ENCODE results near the gene HBM. TPM values are rescaled to one million over a fixed set of nuclear protein-coding genes. Genes with fewer than 3 reads are reported as not detected.
"Not testable (repeated sequence)": the region's sequence is repeated elsewhere in the genome, so short reads cannot be mapped to it uniquely, and the experiment has no call there.

The HBM gene
- total RNA-seq, 1 donor from 2014 or later = not detected

GRCh38 chr16:154217-155030 lies 11.4 kb upstream of the HBM start:
- no peak for TF ChIP-seq CTCF (IDR thresholded peaks at IDR 0.05)
- H3K27ac Mint-ChIP-seq (ENCODE audit: unreplicated experiment) = no peak overlapping the region
- DNase-seq (ENCODE audit: extremely low spot score, unreplicated experiment) = no peak
- peak overlapping the region; percentile 66 for H3K4me3 Mint-ChIP-seq (ENCODE audit: unreplicated experiment)
- no peaks in the 10 kb centered on the region for H3K9me3 Mint-ChIP-seq (ENCODE audit: unreplicated experiment)
- H3K27me3 Mint-ChIP-seq (ENCODE audit: unreplicated experiment) = peaks cover 25% of the 10 kb centered on the region
- no peaks in the 10 kb centered on the region for H3K36me3 Mint-ChIP-seq (ENCODE audit: unreplicated experiment)
- peaks cover 9% of the 10 kb centered on the region for H3K4me1 Mint-ChIP-seq (ENCODE audit: unreplicated experiment)

- Mint-ChIP-seq H3K36me3 (ENCODE audit: unreplicated experiment) (no peaks in the 10 kb centered on the region), H3K27me3 (ENCODE audit: unreplicated experiment) (peaks cover 27% of the 10 kb centered on the region), H3K27ac (ENCODE audit: unreplicated experiment) (no peak overlapping the region), H3K4me1 (ENCODE audit: unreplicated experiment) (peaks cover 5% of the 10 kb centered on the region), H3K9me3 (ENCODE audit: unreplicated experiment) (no peaks in the 10 kb centered on the region), H3K4me3 (ENCODE audit: unreplicated experiment) (peak overlapping the region; percentile 66)
- DNase-seq (ENCODE audit: extremely low spot score, unreplicated experiment) = no peak
- TF ChIP-seq CTCF (IDR thresholded peaks at IDR 0.05) = no peak
Measured at GRCh38 chr16:155031-155398, 10.8 kb upstream of the HBM start.

GRCh38 chr16:159136-159849 lies 6.5 kb upstream of the HBM start:
- H3K4me1 Mint-ChIP-seq (ENCODE audit: unreplicated experiment) = peaks cover 5% of the 10 kb centered on the region
- no peaks in the 10 kb centered on the region for H3K9me3 Mint-ChIP-seq (ENCODE audit: unreplicated experiment)
- TF ChIP-seq CTCF (IDR thresholded peaks at IDR 0.05) = no peak
- peaks cover 28% of the 10 kb centered on the region for H3K27me3 Mint-ChIP-seq (ENCODE audit: unreplicated experiment)
- no peaks in the 10 kb centered on the region for H3K36me3 Mint-ChIP-seq (ENCODE audit: unreplicated experiment)
- H3K27ac Mint-ChIP-seq (ENCODE audit: unreplicated experiment) = no peak overlapping the region
- no peak overlapping the region for H3K4me3 Mint-ChIP-seq (ENCODE audit: unreplicated experiment)
- DNase-seq (ENCODE audit: extremely low spot score, unreplicated experiment) = no peak

- DNase-seq (ENCODE audit: extremely low spot score, unreplicated experiment); H3K4me1 Mint-ChIP-seq (ENCODE audit: unreplicated experiment); H3K36me3 Mint-ChIP-seq (ENCODE audit: unreplicated experiment); H3K4me3 Mint-ChIP-seq (ENCODE audit: unreplicated experiment); H3K27ac Mint-ChIP-seq (ENCODE audit: unreplicated experiment); H3K9me3 Mint-ChIP-seq (ENCODE audit: unreplicated experiment): not testable (repeated sequence)
- peaks cover 23% of the 10 kb centered on the region for H3K27me3 Mint-ChIP-seq (ENCODE audit: unreplicated experiment)
Measured at GRCh38 chr16:160242-160641, 5.5 kb upstream of the HBM start.

- Mint-ChIP-seq H3K36me3 (ENCODE audit: unreplicated experiment) (no peaks in the 10 kb centered on the region), H3K9me3 (ENCODE audit: unreplicated experiment) (no peaks in the 10 kb centered on the region), H3K4me1 (ENCODE audit: unreplicated experiment) (peaks cover 6% of the 10 kb centered on the region), H3K27ac (ENCODE audit: unreplicated experiment) (no peak overlapping the region), H3K4me3 (ENCODE audit: unreplicated experiment) (no peak overlapping the region), H3K27me3 (ENCODE audit: unreplicated experiment) (peaks cover 23% of the 10 kb centered on the region)
- TF ChIP-seq CTCF (IDR thresholded peaks at IDR 0.05) = no peak
- no peak for DNase-seq (ENCODE audit: extremely low spot score, unreplicated experiment)
Measured at GRCh38 chr16:160691-161190, 5.0 kb upstream of the HBM start.

Data from osteocyte (in vitro differentiated cells).